Astrocyte (in vitro differentiated cells and primary cell): ENCODE measurements around the gene DIP2C.

ENCODE experiments used
- CTCF ChIP-seq: IDR thresholded peaks from 2 replicates; pipeline ENCODE4 v1.5.1; 2011; ENCODE audit warnings: low read depth, mild to moderate bottlenecking, inconsistent platforms, low read length, moderate library complexity; ENCODE audit not compliant: insufficient read depth
- EZH2 ChIP-seq: IDR thresholded peaks from 2 replicates; pipeline ENCODE4 v1.6.1; 2012; ENCODE audit warnings: mild to moderate bottlenecking, low read length, inconsistent platforms; ENCODE audit not compliant: insufficient read depth

- no peak for TF ChIP-seq CTCF
- TF ChIP-seq EZH2, result no peak
Measured at GRCh38 chr10:507355-507699, 182.1 kb downstream of the DIP2C start.
